Vagina (tissue), 2 donors: ENCODE measurements around the gene CECR2.

ENCODE experiments used
- POLR2AphosphoS5 ChIP-seq, 2 donors: sonication (generic); formaldehyde crosslinking; IDR thresholded peaks; one replicate each; pipeline ENCODE4 v1.9.0; 2017; ENCODE audit warnings: antibody characterized with exemption in 2 of 2, mild to moderate bottlenecking in 2 of 2, low read depth in 1 of 2; ENCODE audit not compliant: insufficient read depth in 1 of 2
- TF ChIP-seq, protein P1 (sequence below), 3 experiments: fragments of 450-650 bp in 2 of 3; fragments of 200-600 bp in 1 of 3; sonication (generic) in 1 of 3; IDR thresholded peaks; one replicate each; pipeline ENCODE4 v1.5.1; 2017 to 2019; ENCODE audit warnings: antibody characterized with exemption in 3 of 3, mild to moderate bottlenecking in 2 of 3, moderate library complexity in 2 of 3

DNA sequence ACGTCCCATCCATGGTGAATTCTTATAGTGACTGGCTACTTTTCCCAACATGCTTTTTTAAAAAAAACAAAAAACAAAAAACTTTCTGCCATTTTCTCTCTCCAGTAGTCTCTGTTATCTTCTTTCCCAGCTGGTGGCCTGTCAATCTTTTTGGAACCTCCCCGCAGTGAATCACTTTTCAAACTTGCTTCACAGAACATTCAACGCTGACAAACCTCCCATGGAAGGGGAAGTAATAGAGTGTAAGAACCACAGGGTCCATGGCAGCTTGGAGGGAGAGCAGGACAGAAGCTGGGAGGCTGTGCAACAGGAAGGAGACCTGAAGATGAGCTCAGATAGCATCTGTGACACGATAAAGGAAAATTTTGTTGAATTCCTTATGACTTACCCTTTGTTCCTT lies 9.8 kb upstream of the CECR2 start:
- TF ChIP-seq, protein P1, sequence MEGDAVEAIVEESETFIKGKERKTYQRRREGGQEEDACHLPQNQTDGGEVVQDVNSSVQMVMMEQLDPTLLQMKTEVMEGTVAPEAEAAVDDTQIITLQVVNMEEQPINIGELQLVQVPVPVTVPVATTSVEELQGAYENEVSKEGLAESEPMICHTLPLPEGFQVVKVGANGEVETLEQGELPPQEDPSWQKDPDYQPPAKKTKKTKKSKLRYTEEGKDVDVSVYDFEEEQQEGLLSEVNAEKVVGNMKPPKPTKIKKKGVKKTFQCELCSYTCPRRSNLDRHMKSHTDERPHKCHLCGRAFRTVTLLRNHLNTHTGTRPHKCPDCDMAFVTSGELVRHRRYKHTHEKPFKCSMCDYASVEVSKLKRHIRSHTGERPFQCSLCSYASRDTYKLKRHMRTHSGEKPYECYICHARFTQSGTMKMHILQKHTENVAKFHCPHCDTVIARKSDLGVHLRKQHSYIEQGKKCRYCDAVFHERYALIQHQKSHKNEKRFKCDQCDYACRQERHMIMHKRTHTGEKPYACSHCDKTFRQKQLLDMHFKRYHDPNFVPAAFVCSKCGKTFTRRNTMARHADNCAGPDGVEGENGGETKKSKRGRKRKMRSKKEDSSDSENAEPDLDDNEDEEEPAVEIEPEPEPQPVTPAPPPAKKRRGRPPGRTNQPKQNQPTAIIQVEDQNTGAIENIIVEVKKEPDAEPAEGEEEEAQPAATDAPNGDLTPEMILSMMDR (IDR thresholded peaks at IDR 0.05) = no peak
- TF ChIP-seq POLR2AphosphoS5 (IDR thresholded peaks at IDR 0.05; ENCODE audit: insufficient read depth in 1 of 2, low read depth in 1 of 2) = no peak
